Endothelial cell (in vitro differentiated cells): Measurements from ENCODE around the gene NPY4R2. TPM values are rescaled to one million over a fixed set of nuclear protein-coding genes. Genes with fewer than 3 reads are reported as not detected.
"Not testable (repeated sequence)": the region's sequence is repeated elsewhere in the genome, so short reads cannot be mapped to it uniquely, and the experiment has no call there.

Experiments
- DNase-seq: peaks from one replicate; pipeline ENCODE4 v3.0.0; 2021; ENCODE audit warnings: low spot score
- H3K27ac Mint-ChIP-seq: one replicate; pipeline ENCODE4 v1.8.0; 2021; ENCODE audit warnings: mixed read lengths, inconsistent platforms; ENCODE audit not compliant: unreplicated experiment
- H3K27me3 Mint-ChIP-seq: one replicate; pipeline ENCODE4 v1.8.0; 2021; ENCODE audit warnings: mild to moderate bottlenecking, moderate library complexity, mixed read lengths, inconsistent platforms; ENCODE audit not compliant: unreplicated experiment
- H3K36me3 Mint-ChIP-seq: one replicate; pipeline ENCODE4 v1.8.0; 2021; ENCODE audit warnings: mild to moderate bottlenecking, low read depth, mixed read lengths, inconsistent platforms; ENCODE audit not compliant: unreplicated experiment
- H3K4me1 Mint-ChIP-seq: one replicate; pipeline ENCODE4 v1.8.0; 2021; ENCODE audit warnings: mild to moderate bottlenecking, mixed read lengths, inconsistent platforms; ENCODE audit not compliant: unreplicated experiment
- H3K4me3 Mint-ChIP-seq: one replicate; pipeline ENCODE4 v1.8.0; 2021; ENCODE audit warnings: mild to moderate bottlenecking, mixed read lengths, inconsistent platforms; ENCODE audit not compliant: unreplicated experiment
- H3K9me3 Mint-ChIP-seq: one replicate; pipeline ENCODE4 v1.8.0; 2021; ENCODE audit warnings: mixed read lengths, inconsistent platforms; ENCODE audit not compliant: unreplicated experiment
- total RNA-seq: library from RNA; stranded (reverse); fragmentation: NEBNext Ultra II Directional; extraction: Animal tissue kit (Norgen Biotek cat#: 25700); gene quantifications from one replicate; pipeline ENCODE4 v1.2.1, GENCODE V29; 2021; ENCODE audit not compliant: unreplicated experiment

Gene NPY4R2
- total RNA-seq, 1 donor from 2014 or later, result not detected

- H3K36me3 Mint-ChIP-seq, H3K4me3 Mint-ChIP-seq, H3K27me3 Mint-ChIP-seq, H3K9me3 Mint-ChIP-seq, DNase-seq, H3K4me1 Mint-ChIP-seq, H3K27ac Mint-ChIP-seq: not testable (repeated sequence)
These were observed 19.2 kb downstream of the NPY4R2 start for GRCh38 chr10:47937634-47938033.

GRCh38 chr10:47940821-47941220 lies 22.4 kb downstream of the NPY4R2 start:
- not testable (repeated sequence) for H3K4me3 Mint-ChIP-seq, H3K27ac Mint-ChIP-seq, H3K27me3 Mint-ChIP-seq, H3K36me3 Mint-ChIP-seq, DNase-seq, H3K9me3 Mint-ChIP-seq, H3K4me1 Mint-ChIP-seq

GRCh38 chr10:47941379-47941778 lies 22.9 kb downstream of the NPY4R2 start:
- not testable (repeated sequence) for H3K4me3 Mint-ChIP-seq, H3K9me3 Mint-ChIP-seq, H3K27ac Mint-ChIP-seq

GRCh38 chr10:47942351-47943019 lies 24.0 kb downstream of the NPY4R2 start:
- not testable (repeated sequence) for H3K4me3 Mint-ChIP-seq, H3K4me1 Mint-ChIP-seq, H3K9me3 Mint-ChIP-seq, DNase-seq, H3K36me3 Mint-ChIP-seq, H3K27me3 Mint-ChIP-seq, H3K27ac Mint-ChIP-seq

More at GRCh38 chr10:47941379-47941778, 22.9 kb downstream of the NPY4R2 start:
- DNase-seq, H3K4me1 Mint-ChIP-seq, H3K36me3 Mint-ChIP-seq, H3K27me3 Mint-ChIP-seq: not testable (repeated sequence)

- H3K36me3 Mint-ChIP-seq, H3K27ac Mint-ChIP-seq, H3K4me1 Mint-ChIP-seq, DNase-seq, H3K4me3 Mint-ChIP-seq, H3K27me3 Mint-ChIP-seq, H3K9me3 Mint-ChIP-seq: not testable (repeated sequence)
These were observed 24.9 kb downstream of the NPY4R2 start for GRCh38 chr10:47943328-47943727.

GRCh38 chr10:47947424-47947823 lies 29.0 kb downstream of the NPY4R2 start:
- H3K4me3 Mint-ChIP-seq, H3K4me1 Mint-ChIP-seq, H3K9me3 Mint-ChIP-seq, H3K36me3 Mint-ChIP-seq, H3K27me3 Mint-ChIP-seq, DNase-seq, H3K27ac Mint-ChIP-seq: not testable (repeated sequence)

GRCh38 chr10:47957158-47957557 lies 38.7 kb downstream of the NPY4R2 start:
- H3K36me3 Mint-ChIP-seq, H3K4me1 Mint-ChIP-seq, H3K9me3 Mint-ChIP-seq, H3K4me3 Mint-ChIP-seq, DNase-seq, H3K27ac Mint-ChIP-seq, H3K27me3 Mint-ChIP-seq: not testable (repeated sequence)

- not testable (repeated sequence) for H3K4me1 Mint-ChIP-seq, DNase-seq, H3K27me3 Mint-ChIP-seq, H3K27ac Mint-ChIP-seq, H3K36me3 Mint-ChIP-seq, H3K9me3 Mint-ChIP-seq, H3K4me3 Mint-ChIP-seq
These were observed 41.2 kb downstream of the NPY4R2 start for GRCh38 chr10:47959677-47960076.

- not testable (repeated sequence) for H3K27ac Mint-ChIP-seq, H3K9me3 Mint-ChIP-seq, DNase-seq, H3K27me3 Mint-ChIP-seq, H3K4me3 Mint-ChIP-seq, H3K4me1 Mint-ChIP-seq, H3K36me3 Mint-ChIP-seq
These were observed 42.2 kb downstream of the NPY4R2 start for GRCh38 chr10:47960699-47961098.

- H3K27me3 Mint-ChIP-seq, H3K27ac Mint-ChIP-seq, DNase-seq, H3K4me3 Mint-ChIP-seq, H3K36me3 Mint-ChIP-seq, H3K4me1 Mint-ChIP-seq, H3K9me3 Mint-ChIP-seq: not testable (repeated sequence)
These were observed 44.3 kb downstream of the NPY4R2 start for GRCh38 chr10:47962785-47963184.

- not testable (repeated sequence) for H3K36me3 Mint-ChIP-seq, H3K4me3 Mint-ChIP-seq, DNase-seq, H3K9me3 Mint-ChIP-seq, H3K27ac Mint-ChIP-seq, H3K4me1 Mint-ChIP-seq, H3K27me3 Mint-ChIP-seq
These were observed 46.0 kb downstream of the NPY4R2 start for GRCh38 chr10:47964280-47965063.

GRCh38 chr10:47968988-47969387 lies 50.5 kb downstream of the NPY4R2 start:
- DNase-seq, H3K4me3 Mint-ChIP-seq, H3K27me3 Mint-ChIP-seq, H3K27ac Mint-ChIP-seq, H3K36me3 Mint-ChIP-seq, H3K4me1 Mint-ChIP-seq, H3K9me3 Mint-ChIP-seq: not testable (repeated sequence)
